Embryonic facial prominence (tissue), 1 donor: ENCODE data around the gene LRBA.

Source experiments
- DNase-seq: peaks from one replicate; pipeline ENCODE4 v3.0.0-alpha.2; 2016; ENCODE audit errors: extremely low spot score

The LRBA gene

DNA sequence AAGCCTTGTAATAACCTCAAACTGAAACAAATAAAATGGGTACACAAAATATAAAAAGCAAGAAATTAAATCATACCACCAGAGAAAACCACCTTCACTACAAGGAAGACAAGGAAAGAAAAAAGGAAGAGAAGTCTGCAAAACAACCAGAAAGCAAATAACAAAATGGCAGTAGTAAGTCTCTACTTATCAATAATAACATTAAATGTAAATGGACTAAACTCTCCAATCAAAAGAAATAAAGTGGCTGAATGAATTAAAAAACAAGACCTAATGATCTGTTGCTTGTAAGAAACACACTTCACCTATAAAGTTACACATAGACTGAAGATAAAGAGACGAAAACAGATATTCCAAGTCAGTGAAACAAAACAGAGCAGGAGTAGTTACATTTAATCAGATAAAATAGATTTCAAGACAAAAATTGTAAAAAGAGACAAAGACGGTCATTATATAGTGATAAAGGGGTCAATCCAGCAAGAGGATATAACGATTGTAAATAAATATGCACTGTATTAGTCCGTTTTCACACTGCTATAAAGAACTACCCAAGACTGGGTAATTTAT lies 289.0 kb downstream of the LRBA start:
- no peak for DNase-seq

DNA sequence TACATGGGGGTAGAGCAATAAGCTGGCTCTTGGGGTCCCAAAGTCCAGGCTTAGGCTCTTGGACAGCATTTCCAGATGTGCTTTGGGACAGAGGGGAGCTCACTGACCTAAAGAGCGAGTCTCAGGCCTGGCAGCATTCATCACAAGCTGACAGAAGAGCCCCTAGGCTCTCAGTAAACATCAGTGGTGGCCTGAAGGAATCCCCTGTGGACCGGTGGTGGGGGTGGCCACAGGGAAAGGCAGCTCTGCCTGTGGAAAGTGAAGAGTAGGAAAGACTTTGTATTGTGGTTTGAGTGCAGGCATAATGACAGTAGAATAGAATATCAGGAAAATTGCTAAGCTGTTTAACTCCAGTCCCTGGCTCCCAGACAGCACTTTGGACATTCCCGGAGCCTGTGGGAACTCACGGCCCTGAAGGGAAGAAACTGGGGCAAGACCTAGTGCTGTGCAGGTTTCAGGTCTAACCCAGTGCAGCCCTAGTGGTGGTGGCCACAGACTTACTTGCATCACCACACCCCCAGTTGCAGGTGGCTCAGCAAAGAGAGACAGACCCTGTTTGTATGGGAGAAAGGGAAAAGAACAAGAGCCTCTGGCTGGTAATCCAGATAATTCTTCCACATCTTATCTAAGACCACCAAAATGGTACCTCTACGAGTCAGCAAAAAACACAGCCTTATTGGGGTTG lies 291.2 kb downstream of the LRBA start:
- DNase-seq: no peak

DNA sequence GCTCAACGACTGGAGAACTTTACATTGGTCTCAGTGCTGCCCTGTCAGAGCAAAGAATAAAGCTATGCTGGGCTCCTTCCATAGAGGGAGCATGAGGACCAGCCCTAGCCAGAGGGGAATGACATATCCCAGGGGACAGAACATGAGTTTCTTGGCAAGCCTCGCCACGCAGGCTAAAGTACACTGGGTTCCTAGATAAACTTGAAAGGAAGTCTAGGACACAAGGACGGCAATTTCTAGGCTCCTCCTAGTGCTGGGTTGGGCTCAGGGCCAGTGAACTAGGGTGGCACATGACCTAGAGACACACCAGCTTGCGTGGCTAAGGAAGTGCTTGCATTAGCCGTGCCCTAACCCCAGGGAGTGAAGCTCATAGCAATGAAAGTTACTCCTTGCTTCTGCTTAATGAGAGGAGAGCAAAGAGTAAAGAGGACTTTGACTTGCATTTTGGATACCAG lies 292.1 kb downstream of the LRBA start:
- no peak for DNase-seq

DNA sequence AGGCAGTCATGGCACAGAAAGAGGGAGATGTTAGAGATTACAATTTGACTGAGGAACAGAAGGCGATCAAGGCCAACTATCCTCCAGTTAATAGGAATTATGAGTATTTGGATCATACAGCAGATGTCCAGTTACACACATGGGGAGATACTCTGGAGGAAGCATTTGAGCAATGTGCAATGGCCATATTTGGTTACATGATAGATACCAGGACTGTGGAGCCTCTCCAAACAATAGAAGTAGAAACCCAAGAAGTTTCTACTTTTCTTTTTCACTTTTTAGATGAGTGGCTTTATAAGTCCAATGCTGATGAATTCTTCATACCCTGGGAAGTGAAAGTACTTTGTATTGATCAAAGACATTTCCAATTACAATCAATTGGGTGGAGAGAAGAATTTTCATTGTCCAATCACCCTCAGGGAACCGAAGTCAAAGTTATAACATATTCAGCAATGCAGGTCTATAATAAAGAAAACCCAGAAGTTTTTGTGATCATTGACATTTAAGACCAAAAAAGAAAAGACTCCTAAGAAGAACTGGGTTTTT lies 294.0 kb downstream of the LRBA start:
- DNase-seq: no peak

DNA sequence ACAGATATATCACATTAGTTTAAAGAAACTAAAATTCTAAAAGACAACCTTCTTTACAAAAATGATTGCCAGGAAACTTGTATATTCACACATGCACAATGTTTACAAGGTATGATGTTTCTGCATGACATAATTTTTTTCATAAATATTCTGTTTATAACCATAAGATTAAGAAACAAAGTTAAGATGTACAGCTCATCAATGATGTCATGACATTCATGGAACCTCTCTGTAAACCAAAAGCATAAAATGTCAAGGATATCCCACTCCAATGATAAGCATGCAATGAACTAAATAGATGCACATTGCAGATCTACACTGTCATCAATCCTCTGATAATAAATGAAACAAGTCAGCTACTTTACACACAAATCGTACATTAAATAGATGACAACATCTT lies 297.1 kb downstream of the LRBA start:
- no peak for DNase-seq

DNA sequence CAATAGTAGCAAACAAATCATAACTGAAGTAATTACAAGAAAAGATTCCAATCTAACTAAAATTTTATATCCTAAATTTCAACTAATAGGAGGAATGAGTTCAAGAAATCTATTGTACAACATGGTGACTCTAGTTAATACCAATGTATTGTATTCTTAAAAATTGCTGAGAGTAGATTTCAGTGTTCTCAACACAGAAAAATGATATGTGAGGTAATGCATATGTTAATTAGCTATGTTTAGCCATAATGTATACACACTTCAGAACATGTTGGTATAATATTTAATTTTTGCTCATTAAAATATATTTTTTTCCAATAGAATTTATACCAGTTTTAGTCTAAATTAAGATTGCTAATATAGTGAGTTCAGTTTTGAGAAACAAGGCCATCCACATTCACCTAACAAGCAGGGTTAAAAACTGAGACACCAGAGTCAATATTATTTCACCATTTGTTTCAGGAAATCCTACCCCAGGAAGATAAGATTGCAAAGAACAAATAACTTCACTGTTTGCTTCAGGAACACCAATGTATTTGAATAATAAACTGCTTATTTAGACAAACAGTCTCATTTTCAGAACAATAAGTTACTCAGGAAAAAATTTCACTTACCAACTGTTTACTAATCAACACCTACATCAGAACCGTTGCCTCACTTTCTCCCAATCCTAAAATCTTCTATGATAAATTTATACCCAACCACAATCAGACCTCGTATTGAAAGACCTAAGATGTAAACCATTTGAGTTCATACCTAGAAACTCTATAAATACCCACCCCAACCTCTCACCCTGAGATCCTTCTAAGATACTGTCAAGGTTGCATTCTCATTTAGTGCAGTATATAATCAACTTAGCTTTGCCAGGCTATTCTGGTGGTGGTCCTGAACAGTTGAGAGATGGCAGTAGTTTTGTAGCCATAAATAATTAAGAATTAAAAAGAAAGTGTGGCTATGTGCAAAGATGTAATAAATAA lies 300.3 kb downstream of the LRBA start:
- no peak for DNase-seq

DNA sequence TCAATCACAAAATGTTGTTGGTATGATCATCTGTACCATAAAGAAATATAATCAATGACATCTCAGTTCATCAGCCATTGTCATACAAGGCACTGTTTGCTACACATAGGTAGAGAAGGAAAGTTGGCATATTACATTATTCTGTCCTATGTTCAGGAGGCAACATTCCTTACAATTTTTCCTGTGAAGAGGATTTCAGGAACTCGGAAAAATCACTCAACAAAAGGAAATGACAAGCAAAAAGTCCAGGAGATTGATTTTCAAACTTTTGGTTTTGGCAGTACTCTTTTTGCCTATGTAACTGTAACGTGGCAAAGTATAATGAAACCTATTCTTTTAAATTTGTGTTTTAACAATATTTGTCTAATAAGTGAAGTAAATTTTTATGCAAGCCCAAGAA lies 301.8 kb downstream of the LRBA start:
- no peak for DNase-seq

DNA sequence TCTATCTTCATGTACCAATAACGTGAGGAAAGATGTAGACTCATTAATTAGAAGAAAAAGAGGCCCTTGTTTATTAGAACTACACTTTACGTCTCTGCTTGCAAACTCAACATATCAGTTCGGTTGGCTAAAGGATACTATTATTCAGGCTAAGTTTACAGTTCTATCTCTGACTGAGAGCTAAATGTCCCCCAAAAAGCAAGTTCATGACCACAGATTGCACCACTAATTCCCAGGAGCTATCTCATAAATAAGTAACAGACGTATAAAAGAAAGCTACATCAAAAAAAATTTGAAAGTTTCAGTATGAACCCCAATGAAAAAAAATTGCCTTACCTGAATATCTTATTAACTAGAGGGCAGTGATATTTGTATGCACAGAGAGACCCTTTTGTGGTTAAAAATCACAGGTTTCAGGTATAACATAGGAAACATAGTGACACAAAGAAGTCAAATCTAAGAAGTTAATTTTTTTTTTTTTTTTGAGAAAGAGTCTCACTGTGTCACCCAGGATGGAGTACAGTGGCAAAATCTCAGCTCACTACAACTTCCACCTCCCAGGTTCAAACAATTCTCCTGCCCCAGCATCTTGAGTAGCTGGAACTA lies 304.2 kb downstream of the LRBA start:
- no peak for DNase-seq

DNA sequence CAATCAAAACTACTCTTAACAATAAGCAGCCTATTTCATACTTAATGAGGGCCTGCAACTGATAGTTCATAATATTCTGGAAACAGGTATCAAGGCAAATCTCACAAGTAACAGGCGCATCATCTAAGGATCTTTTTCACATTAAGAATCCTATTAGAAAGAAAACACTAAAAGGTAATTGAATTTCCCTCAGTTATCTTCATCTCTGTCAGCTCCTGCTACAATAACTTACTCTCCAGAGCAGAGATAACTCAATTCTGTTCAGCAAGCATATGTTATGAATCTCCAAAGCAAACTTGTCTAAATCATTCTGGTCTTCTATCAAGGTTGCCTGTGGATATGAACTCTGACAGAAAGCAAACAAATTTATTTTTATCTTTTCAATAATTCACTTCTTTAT lies 307.1 kb downstream of the LRBA start:
- DNase-seq: no peak

DNA sequence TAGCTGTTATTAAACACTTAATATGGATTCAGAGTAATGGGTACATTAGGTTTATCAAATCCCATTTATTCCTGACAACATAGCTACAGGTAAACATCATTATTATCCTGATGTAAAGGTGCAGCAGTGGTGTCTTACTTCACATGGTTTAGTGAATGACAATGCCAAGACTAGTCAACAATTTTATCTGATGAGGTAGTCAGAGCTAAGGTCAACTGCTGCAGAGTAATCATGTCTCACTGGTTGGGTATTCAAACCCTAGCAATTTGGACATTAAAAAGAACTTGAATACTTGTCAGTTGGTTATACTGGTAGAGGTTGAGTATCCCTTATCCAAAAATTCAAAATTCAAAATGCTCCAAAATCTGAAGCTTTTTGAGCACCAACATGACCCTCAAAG lies 315.5 kb downstream of the LRBA start:
- DNase-seq: no peak

DNA sequence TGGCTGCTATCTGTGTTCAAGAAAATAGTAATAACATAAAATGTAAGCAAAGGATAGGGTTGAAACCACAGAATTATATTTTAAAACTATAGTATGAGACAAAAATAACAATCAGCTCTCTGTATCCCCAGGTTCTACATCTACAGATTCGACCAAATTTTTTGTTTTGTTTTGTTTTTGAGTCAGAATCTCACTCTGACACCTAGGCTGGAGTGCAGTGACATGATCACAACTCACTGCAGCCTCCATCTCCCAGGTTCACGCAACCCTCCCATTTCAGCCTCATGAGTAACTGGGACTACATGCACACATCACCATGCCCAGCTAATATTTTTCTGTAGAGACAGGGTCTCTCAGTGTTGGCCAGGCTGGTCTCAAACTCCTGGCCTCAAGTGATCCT lies 319.9 kb downstream of the LRBA start:
- no peak for DNase-seq

DNA sequence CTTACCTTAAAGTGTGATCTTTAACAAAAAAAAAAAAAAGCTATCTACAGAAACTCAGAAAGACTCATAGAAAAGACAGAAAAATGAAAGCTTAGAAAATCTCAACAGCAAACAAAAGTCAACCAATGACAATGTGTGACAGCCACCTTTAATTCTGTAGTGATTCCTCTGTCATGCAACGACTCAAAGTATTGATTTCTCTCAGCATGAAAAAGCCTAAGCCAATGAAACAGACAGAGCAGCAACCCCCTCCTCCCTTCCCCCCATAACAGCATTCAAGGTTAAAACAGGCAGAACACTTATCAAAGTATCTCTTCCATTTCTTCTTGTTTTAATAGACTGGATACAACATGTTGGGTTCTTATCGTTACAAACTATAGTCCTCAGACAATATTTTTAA lies 320.6 kb downstream of the LRBA start:
- DNase-seq: no peak

DNA sequence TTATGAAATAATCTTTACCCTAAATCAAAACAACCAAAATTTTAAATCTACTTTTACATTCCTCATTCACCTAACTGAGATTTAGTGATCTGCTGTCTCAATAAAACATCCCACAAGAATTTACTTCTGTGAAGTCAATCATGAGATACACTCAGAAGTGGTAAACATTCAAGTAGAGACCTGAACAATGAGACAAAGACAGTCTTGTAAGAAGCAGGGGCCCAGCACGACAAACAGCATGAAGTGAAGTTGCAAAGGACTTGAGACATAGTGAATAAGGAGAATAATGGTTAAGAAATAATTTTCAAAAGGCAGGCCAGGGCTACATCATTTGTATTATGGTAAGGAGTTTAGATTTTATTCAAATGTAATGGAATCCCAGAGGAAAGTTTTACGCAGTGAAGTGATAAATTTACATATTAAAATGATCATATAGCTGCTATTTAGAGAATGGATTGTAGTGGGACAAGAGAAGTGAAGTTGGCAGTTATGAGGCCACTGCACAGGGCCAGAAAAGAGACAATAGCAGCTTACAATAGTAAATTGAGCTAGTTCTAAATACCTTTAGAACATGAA lies 331.2 kb downstream of the LRBA start:
- no peak for DNase-seq

DNA sequence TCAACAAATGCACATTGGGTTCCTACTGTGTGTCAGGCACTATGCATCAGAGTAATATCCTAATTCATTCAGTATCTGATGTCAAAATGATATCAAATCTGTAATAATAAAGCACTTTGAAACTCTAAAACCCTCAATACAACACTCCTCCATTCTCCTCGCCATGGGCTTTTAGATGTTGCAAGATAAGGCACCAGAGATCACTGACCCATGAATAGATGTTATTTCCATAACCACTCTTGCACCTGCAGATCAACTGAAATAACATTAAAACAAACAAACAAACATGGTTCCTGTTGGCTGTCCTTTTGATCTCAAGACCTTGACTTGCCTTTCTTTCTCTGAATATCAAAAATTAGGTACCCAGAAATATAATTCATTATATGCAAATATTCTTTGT lies 333.0 kb downstream of the LRBA start:
- no peak for DNase-seq

DNA sequence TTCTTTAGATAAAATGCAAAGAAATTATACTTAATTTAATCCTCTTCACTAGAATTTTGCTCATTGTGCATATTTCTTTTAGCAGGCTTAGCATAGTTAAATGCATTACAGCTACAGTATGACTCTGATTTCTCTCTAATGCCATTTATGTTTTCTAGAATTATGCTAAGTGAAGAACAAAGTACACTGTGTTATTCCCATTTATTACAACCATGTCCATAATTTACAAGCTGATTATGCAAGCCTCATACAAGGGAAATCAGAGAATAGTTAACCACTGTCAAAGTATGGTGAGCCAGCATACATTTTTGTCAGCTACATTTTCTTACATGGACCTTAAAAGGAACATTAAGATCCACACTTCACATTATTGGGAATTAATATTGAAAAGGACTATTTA lies 334.0 kb downstream of the LRBA start:
- DNase-seq: no peak

DNA sequence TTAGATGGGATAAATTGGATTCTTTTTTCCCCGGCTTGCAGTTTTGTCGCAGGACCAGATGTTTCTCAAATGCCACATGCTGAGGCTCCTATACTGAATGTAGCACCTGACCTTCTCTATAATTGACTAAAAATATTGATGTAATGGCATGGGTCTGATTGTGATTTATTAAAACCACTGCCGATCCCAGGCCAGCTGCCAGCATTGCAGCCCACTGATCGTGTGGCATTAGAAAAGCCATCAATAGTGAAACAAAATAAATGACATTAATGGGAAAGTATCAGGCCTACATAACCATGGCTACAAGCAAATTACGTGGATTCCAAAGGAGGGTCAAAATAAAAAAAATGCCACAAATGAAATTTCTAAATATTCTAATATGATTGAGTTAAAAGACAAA lies 334.4 kb downstream of the LRBA start:
- DNase-seq: no peak

DNA sequence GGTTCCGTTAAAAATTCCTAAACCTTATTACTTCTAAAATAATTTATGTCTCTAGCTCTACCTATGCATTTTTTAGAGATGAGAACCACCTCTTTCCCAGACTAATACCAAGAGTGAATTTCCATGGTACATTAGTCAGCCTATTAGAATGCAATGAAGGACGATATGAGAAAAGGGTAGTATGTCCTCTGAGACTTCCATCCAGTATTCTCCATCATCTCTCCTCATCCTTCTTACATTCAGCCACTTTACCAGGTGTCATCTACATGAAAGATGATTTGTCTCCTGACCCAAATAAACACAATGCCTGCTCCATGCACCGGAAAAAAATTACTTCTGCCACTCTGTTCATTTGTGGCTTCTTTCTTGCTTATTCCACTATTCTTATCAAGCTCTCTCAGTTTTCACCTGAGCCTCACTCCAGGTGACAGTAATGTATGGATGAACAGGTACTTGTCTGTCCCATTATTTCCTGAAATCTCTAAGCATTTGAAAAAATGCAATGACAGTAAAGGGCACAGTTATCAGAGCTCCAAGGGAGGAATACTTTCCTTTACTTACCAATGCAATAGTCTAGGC lies 335.2 kb downstream of the LRBA start:
- DNase-seq: no peak

DNA sequence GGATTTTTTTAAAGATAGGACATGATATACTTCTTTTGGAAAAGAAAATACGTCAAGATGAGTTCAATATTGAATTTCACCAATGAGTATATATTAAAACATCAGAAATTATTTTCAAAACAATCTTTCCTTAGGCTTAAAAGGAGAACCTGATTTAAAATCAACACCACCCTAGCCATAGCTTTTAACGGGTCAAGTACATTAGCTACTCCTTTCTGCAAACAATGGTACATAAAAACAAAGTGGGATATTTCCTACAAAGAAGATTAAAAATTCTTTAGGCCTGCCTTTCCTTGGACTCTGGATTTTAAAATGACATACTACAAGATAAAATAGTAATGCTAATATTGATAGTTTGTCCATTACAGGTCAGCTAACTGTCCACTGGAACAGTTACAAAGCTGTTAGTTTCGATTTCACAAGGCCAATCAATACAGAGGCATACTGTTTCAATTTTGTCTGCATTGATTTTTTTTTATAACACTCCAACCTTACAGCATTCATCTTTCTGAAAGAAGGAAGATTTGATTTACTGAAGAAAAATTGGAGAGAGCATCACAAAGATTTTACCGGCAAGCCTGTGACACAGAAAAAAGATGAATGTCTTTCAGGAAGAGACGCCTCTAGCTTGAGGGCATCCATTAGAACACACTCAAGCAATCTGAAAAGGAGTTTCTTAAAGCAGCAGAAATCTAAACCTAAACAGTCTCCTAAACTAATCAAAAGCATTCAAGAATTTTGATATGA lies 335.9 kb downstream of the LRBA start:
- DNase-seq: no peak

DNA sequence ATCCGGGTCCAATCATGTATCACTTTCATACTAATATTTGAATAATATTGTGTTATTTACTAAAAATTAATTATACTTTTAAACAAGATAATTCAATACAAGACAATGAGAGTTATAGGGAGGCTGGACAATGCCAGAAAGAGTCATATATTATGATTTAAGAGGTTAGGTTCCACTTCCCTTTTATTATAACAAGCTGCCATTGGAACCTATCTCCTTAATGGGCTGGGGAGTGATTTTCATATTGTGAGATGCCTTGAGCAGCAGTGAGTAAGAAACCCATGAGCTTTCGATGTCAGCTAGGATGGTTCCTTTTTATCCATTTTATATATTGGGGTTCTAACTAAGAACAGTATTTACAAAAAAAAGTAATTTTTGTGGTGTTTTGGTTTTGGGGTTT lies 341.3 kb downstream of the LRBA start:
- no peak for DNase-seq

DNA sequence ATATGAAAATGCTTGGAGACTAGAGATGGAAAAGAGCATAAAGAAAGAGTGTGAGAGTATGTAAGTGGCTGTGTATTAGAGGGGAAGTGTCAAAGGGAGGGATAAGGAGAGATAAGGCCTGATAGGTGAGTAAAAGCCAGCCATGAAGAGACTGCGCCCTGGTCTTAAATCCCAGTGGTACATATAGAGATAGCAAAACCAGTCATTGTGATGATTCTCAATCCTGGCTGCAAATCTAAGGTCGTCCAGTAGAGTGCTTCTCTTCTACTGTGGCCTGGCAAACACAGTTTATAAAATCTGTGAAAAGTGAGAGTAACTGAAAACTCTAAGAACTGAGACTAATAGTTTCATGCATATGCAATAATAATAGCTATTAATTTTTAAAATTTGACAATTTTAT lies 346.3 kb downstream of the LRBA start:
- no peak for DNase-seq

DNA sequence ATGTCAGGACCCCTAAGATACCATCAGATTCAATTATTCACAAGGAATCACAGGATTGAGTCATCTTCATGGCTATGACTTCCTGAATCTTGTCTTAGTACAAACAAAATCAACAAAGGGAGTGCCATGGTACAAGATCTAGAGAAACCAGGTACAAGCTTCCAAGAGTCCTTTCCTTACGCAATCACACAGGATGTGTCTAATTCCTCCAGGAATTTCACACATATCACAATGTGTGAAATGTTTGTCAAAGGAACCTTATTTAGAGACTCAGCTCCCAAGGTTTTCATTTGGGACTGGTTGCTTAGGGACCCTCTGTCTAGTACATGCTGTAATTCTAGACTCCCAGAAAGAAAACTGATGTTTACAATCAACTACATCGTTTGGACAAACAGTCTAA lies 350.1 kb downstream of the LRBA start:
- no peak for DNase-seq
